Panc1 (cell line): Measurements from ENCODE around the gene TMEM106A.

Experiments used
- CTCF ChIP-seq: fragments of 450-650 bp; IDR thresholded peaks from 2 replicates; pipeline ENCODE4 v1.5.1; 2017; ENCODE audit warnings: mild to moderate bottlenecking
- POLR2AphosphoS5 ChIP-seq: IDR thresholded peaks from 2 replicates; pipeline ENCODE4 v1.6.1; 2012; ENCODE audit warnings: mild to moderate bottlenecking, low read depth, low read length, moderate library complexity
- SIN3A ChIP-seq: IDR thresholded peaks from 2 replicates; pipeline ENCODE4 v1.6.1; 2012; ENCODE audit warnings: low read depth, mild to moderate bottlenecking, low read length, moderate library complexity, borderline replicate concordance; ENCODE audit not compliant: insufficient read depth
- TF ChIP-seq, protein P1 (sequence below), 2 experiments: IDR thresholded peaks; 2 replicates each; pipeline ENCODE4 v1.6.1; 2011 to 2012; ENCODE audit warnings: low read depth in 2 of 2, control low read depth in 1 of 2, low read length in 1 of 2, mild to moderate bottlenecking in 1 of 2, moderate library complexity in 1 of 2; ENCODE audit not compliant: insufficient read depth in 1 of 2

GRCh38 chr17:43193251-43193650 lies 18.4 kb upstream of the TMEM106A start:
- TF ChIP-seq CTCF = no peak
- no peak for TF ChIP-seq POLR2AphosphoS5
- TF ChIP-seq SIN3A = no peak
- TF ChIP-seq, protein P1, sequence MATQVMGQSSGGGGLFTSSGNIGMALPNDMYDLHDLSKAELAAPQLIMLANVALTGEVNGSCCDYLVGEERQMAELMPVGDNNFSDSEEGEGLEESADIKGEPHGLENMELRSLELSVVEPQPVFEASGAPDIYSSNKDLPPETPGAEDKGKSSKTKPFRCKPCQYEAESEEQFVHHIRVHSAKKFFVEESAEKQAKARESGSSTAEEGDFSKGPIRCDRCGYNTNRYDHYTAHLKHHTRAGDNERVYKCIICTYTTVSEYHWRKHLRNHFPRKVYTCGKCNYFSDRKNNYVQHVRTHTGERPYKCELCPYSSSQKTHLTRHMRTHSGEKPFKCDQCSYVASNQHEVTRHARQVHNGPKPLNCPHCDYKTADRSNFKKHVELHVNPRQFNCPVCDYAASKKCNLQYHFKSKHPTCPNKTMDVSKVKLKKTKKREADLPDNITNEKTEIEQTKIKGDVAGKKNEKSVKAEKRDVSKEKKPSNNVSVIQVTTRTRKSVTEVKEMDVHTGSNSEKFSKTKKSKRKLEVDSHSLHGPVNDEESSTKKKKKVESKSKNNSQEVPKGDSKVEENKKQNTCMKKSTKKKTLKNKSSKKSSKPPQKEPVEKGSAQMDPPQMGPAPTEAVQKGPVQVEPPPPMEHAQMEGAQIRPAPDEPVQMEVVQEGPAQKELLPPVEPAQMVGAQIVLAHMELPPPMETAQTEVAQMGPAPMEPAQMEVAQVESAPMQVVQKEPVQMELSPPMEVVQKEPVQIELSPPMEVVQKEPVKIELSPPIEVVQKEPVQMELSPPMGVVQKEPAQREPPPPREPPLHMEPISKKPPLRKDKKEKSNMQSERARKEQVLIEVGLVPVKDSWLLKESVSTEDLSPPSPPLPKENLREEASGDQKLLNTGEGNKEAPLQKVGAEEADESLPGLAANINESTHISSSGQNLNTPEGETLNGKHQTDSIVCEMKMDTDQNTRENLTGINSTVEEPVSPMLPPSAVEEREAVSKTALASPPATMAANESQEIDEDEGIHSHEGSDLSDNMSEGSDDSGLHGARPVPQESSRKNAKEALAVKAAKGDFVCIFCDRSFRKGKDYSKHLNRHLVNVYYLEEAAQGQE (IDR thresholded peaks at IDR 0.05; ENCODE audit: insufficient read depth in 1 of 2, low read depth in 2 of 2, low read length in 1 of 2) = no peak
